Heart right ventricle (tissue), 16 donors: ENCODE data around the gene ERCC2. TPM values are rescaled to one million over a fixed set of nuclear protein-coding genes. Genes with fewer than 3 reads are reported as not detected.
"Not testable (repeated sequence)": the region's sequence is repeated elsewhere in the genome, so short reads cannot be mapped to it uniquely, and the experiment has no call there.

Source experiments
- ATAC-seq, 8 donors: fragments of 200-7000 bp; cut with Tn5 transposase; one replicate each; pipeline ENCODE4 v1.9.1; 2020; ENCODE audit warnings: mild to moderate bottlenecking in 8 of 8, moderate library complexity in 8 of 8, moderate number of reproducible peaks in 1 of 8
- DNase-seq, 2 donors: peaks; one replicate each; pipeline ENCODE4 v3.0.0-alpha.2; 2020
- H3K27ac ChIP-seq, 10 donors: fragments of 200-600 bp; sonication (generic) in 2 of 10; one replicate each; pipeline versions ENCODE4 v1.5.0 to v1.8.0; 2020 to 2022; ENCODE audit warnings: mild to moderate bottlenecking in 3 of 10
- H3K27me3 ChIP-seq, 7 donors: fragments of 200-600 bp; one replicate each; pipeline ENCODE4 v1.8.0; 2021 to 2022; ENCODE audit warnings: mild to moderate bottlenecking in 2 of 7
- H3K36me3 ChIP-seq, 9 donors: fragments of 200-600 bp; sonication (generic) in 1 of 9; one replicate each; pipeline versions ENCODE4 v1.5.0 to v1.8.0; 2020 to 2022; ENCODE audit warnings: mild to moderate bottlenecking in 2 of 9
- H3K4me1 ChIP-seq, 9 donors: fragments of 200-600 bp; sonication (generic) in 1 of 9; one replicate each; pipeline versions ENCODE4 v1.5.0 to v1.8.0; 2020 to 2022; ENCODE audit warnings: mild to moderate bottlenecking in 4 of 9
- H3K4me3 ChIP-seq, 10 donors: fragments of 200-600 bp; sonication (generic) in 2 of 10; one replicate each; pipeline versions ENCODE4 v1.5.0 to v1.8.0; 2020 to 2022; ENCODE audit warnings: mild to moderate bottlenecking in 7 of 10, moderate library complexity in 2 of 10
- H3K9me3 ChIP-seq, 11 donors: fragments of 200-600 bp in 10 of 11; sonication (generic) in 2 of 11; one replicate each; pipeline versions ENCODE4 v1.5.0 to v1.8.0; 2013 to 2022; ENCODE audit warnings: mild to moderate bottlenecking in 2 of 11, control low read depth in 1 of 11, moderate library complexity in 1 of 11
- CTCF ChIP-seq, 9 donors: fragments of 200-600 bp; sonication (generic) in 2 of 9; IDR thresholded peaks; one replicate each; pipeline versions ENCODE4 v1.5.0 to v1.8.0; 2021 to 2022; ENCODE audit warnings: antibody characterized with exemption in 9 of 9, mild to moderate bottlenecking in 5 of 9, moderate library complexity in 1 of 9
- WGBS, 2 donors: extraction: QIAGEN DNeasy Blood & Tissue Kit; methylation state at CpG; one replicate each; pipeline ENCODE4 v1.1.7; 2013; ENCODE audit warnings: inconsistent platforms in 1 of 2; 5-methylcytosine and 5-hydroxymethylcytosine counted together
- intact Hi-C, 10 donors: fragments of 100-400 bp; cut with DNase I; formaldehyde crosslinking; loops; one replicate each; pipeline versions ENCODE4 v1.11.1 to v1.14.2; 2022
- polyA plus RNA-seq, 2 donors: library from polyadenylated mRNA; stranded (reverse); fragments of 200-250 nt; gene quantifications; one replicate each; pipeline ENCODE4 v1.2.3, GENCODE V29; 2013
- total RNA-seq, 10 donors: library from RNA; stranded (reverse); fragmentation: NEBNext Ultra II Directional in 3 of 10; extraction: Animal tissue kit (Norgen Biotek cat#: 25700) in 3 of 10; gene quantifications; one replicate each; pipeline versions ENCODE4 v1.2.1 to v1.2.4, GENCODE V29; 2021 to 2023
- donor health status: Arrhythmogenic right ventricular cardiomyopathy.
- donor health status: ischemic (EF 13 %, LVEDD 7.1; RV severe dilation, severe dysfunction).
- donor health status: healthy with polysubstance abuse.
- donor health status: DM: no; HTN: yes; CAD: no.
- donor health status: DM: no; HTN: no; CAD: no.
- donor health status: ischemic (EF 25% LVEDD 6.9; RV normal size, moderate dysfunction).
- donor health status: ischemic (EF 25% LVEDD 5.7; RV mildly dilated, moderate dysfunction).
- donor health status: healthy.
- donor health status: DM: yes; HTN: yes; CAD: no.
- donor health status: Ischemic cardiomyopathy.
- donor health status: ischemic (EF 35%, LVEDD 5.7; RV mildly dilated, moderate dysfunction).
- donor health status: nonischemic (EF 11% LVEDD 7.7; RV severe dilation, severe dysfunction).
- donor health status: DM: yes; HTN: yes; CAD: no.
- donor health status: PGD.
- donor health status: ischemic (EF 29% LVEDD 5.4; RV normal size, mild dysfunction).
- donor health status: nonischemic (EF 23%, LVEDD 6.1; RV moderate dilation, normal function).

The ERCC2 gene
- total and polyA plus RNA-seq, 12 donors, result 6.5 to 15.2 (median 13.7) TPM

DNA sequence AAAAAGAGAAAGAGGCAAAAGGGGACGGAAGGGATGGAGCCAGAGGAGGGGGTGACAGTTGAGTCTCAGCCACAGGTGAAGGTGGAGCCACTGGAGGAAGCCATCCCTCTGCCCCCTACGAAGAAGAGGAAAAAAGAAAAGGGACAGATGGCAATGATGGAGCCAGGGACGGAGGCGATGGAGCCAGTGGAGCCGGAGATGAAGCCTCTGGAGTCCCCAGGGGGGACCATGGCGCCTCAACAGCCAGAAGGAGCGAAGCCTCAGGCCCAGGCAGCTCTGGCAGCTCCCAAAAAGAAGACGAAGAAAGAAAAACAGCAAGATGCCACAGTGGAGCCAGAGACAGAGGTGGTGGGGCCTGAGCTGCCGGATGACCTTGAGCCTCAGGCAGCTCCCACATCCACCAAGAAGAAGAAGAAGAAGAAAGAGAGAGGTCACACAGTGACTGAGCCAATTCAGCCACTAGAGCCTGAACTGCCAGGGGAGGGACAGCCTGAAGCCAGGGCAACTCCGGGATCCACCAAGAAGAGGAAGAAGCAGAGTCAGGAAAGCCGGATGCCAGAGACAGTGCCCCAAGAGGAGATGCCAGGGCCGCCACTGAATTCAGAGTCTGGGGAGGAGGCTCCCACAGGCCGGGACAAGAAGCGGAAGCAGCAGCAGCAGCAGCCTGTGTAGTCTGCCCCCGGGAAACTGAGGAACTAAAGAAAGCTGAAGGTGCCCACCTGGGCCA is 38.6 kb upstream of the ERCC2 start:
- peaks cover 2 to 34% (median 23%) of the 10 kb centered on the region in 9 donors for H3K4me1 ChIP-seq
- DNase-seq, result no peak
- peaks cover 0 to 11% (median 0%) of the 10 kb centered on the region in 7 donors for H3K27me3 ChIP-seq
- WGBS, 2 donors, result 82 to 86% methylated on average over 15 of the region's 15 CpGs
- ATAC-seq, result no peak
- TF ChIP-seq CTCF (IDR thresholded peaks at IDR 0.05), result no peak
- H3K9me3 ChIP-seq, result no peaks in the 10 kb centered on the region
- intact Hi-C loops, result no loop called here
- peaks cover 0 to 44% (median 11%) of the 10 kb centered on the region in 9 donors for H3K36me3 ChIP-seq
- peak overlapping the region in 2 of 10 donors; percentile 23 to 36 for H3K27ac ChIP-seq
- no peak overlapping the region for H3K4me3 ChIP-seq

GRCh38 chr19:45408121-45408520 is 37.7 kb upstream of the ERCC2 start:
- Histone ChIP-seq H3K36me3 (peaks cover 0 to 36% (median 3%) of the 10 kb centered on the region in 9 donors), H3K27me3 (peaks cover 0 to 20% (median 0%) of the 10 kb centered on the region in 7 donors), H3K4me1 (peaks cover 2 to 43% (median 32%) of the 10 kb centered on the region in 9 donors), H3K9me3 (no peaks in the 10 kb centered on the region), H3K4me3 (no peak overlapping the region), H3K27ac (peak overlapping the region in 1 of 10 donors; percentile 36)
- TF ChIP-seq CTCF (IDR thresholded peaks at IDR 0.05), result no peak
- ATAC-seq (no peak), DNase-seq (no peak)
- intact Hi-C loops, result no loop called here
- WGBS, 2 donors, result 85 to 91% methylated on average over 8 of the region's 8 CpGs

- H3K4me3 ChIP-seq, result peak overlapping the region in 1 of 10 donors; percentile 99
- H3K27me3 ChIP-seq, result peaks cover 0 to 25% (median 0%) of the 10 kb centered on the region in 7 donors
- peaks cover 0 to 30% (median 0%) of the 10 kb centered on the region in 9 donors for H3K36me3 ChIP-seq
- 83 to 84% methylated on average over 5 of the region's 5 CpGs for WGBS, 2 donors
- ATAC-seq, H3K9me3 ChIP-seq, H3K27ac ChIP-seq, DNase-seq: not testable (repeated sequence)
- peaks cover 6 to 48% (median 36%) of the 10 kb centered on the region in 9 donors for H3K4me1 ChIP-seq
- intact Hi-C loops, result loop anchor here in 1 of 10 donors (2.0 kb wide), 1 partner anchor 15 kb away; the partner anchor contains the start of gene ERCC1
Observed at GRCh38 chr19:45407585-45407984, 37.2 kb upstream of the ERCC2 start.

DNA sequence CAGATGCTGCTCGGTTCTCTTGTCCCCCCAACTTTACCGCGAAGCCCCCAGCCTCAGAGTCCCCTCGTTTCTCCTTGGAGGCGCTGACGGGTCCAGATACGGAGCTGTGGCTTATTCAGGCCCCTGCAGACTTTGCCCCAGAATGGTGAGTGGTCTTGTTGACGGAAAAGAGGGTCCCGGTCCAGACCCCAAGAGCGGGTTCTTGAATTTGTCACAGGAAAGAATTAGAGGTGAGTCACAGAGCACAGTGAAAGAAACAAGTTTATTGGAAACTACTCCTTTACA is 36.7 kb upstream of the ERCC2 start:
- Histone ChIP-seq H3K4me3 (peak overlapping the region; percentile 55 to 99 (median 72)), H3K4me1 (peaks cover 7 to 54% (median 40%) of the 10 kb centered on the region in 9 donors), H3K27me3 (peaks cover 0 to 31% (median 0%) of the 10 kb centered on the region in 7 donors), H3K27ac (peak overlapping the region in 4 of 10 donors; percentile 91 to 97 (median 95)), H3K36me3 (peaks cover 0 to 25% (median 0%) of the 10 kb centered on the region in 9 donors), H3K9me3 (no peaks in the 10 kb centered on the region)
- intact Hi-C loops, result loop anchor here in 1 of 10 donors (2.0 kb wide), 1 partner anchor 16 kb away; the partner anchor contains the start of gene ERCC1
- 1 to 3% methylated on average over 10 of the region's 10 CpGs for WGBS, 2 donors
- ATAC-seq (no peak), DNase-seq (no peak)
- no peak for TF ChIP-seq CTCF (IDR thresholded peaks at IDR 0.05)
